HG03139 (cell line): ENCODE measurements around the gene PCP4.

Experiments
- ATAC-seq: cut with Tn5 transposase; IDR thresholded peaks from one replicate; pipeline ENCODE4 v1.9.1; 2021; ENCODE audit not compliant: unreplicated experiment

PCP4 gene

GRCh38 chr21:39969691-39970364 is 102.6 kb downstream of the PCP4 start:
- ATAC-seq: no peak

- ATAC-seq: no peak
Measured at GRCh38 chr21:39971956-39972355, 104.7 kb downstream of the PCP4 start.

GRCh38 chr21:39972471-39972870 is 105.2 kb downstream of the PCP4 start:
- ATAC-seq: no peak

GRCh38 chr21:39972976-39973770 is 105.9 kb downstream of the PCP4 start:
- ATAC-seq: no peak

GRCh38 chr21:39976800-39977199 is 109.6 kb downstream of the PCP4 start:
- no peak for ATAC-seq
